ENCODE results near the gene TPX2.

Gene TPX2

DNA sequence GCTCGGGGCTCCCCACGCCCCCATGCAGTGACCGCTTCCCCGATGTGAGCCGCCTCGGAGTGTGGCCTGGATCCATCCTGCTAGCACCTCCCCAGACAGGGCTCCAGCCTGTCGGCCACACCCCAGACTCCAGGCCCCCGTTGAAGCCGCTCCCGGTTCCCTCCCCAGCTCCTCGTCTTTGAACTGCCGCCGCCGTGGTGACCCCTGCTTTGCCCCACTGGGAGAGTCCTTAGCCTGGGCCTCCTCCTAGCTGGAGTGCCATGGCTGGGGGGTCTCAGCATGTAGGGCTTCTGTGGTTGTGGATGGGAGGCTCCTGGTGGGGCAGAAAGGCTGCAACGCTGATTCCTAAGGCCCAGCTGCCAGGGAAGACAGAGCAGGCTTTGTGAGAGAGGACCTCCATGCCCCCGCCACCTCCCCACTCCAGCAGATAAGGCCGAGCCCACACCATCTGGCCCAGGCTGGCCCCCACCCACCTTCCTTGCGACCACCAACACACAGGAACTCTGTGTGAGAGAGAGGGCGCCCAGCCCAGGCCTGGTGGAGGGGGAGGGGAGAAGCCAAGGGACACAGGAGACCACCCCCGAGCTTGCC lies 94.9 kb downstream of the TPX2 start:
- Histone ChIP-seq H3K27ac (ENCODE audit: insufficient read depth, low read depth, low read length, poor library complexity, severe bottlenecking) (peak overlapping the region; percentile 44), H3K27me3 (ENCODE audit: control insufficient read depth, insufficient read depth, low read length, poor library complexity, severe bottlenecking) (no peaks in the 10 kb centered on the region), H3K36me3 (ENCODE audit: control insufficient read depth, insufficient read depth, low read length) (no peaks in the 10 kb centered on the region), H3K9me3 (ENCODE audit: control insufficient read depth, low read length) (no peaks in the 10 kb centered on the region), H3K4me3 (ENCODE audit: insufficient read depth, low read depth, low read length) (no peak overlapping the region), H3K4me1 (ENCODE audit: control insufficient read depth, insufficient read depth, low read length) (peaks cover 27% of the 10 kb centered on the region)
- 85 to 86% methylated on average over 20 of the region's 20 CpGs for WGBS, 2 experiments

DNA sequence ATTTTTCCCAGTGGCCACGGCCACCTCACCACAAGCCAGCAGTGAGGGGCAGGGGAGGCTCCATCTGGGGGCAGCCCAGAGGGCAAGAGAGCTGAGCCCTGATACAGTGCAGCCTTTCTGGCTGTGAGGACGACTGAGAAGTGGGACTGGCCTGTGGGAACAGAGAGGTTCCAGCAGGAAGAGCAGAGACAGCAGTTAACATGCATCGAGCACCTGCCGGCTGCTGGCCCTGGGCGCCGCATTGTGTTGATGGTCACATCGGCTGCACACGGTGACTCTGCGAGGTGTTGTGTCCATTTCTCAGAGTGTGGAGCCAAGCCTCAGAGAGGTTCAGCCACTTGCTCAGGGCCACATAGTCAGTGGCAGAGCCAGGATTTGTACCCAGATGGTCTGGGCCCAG lies 96.5 kb downstream of the TPX2 start:
- Histone ChIP-seq H3K4me3 (ENCODE audit: insufficient read depth, low read depth, low read length) (no peak overlapping the region), H3K4me1 (ENCODE audit: control insufficient read depth, insufficient read depth, low read length) (peaks cover 27% of the 10 kb centered on the region), H3K9me3 (ENCODE audit: control insufficient read depth, low read length) (no peaks in the 10 kb centered on the region), H3K27ac (ENCODE audit: insufficient read depth, low read depth, low read length, poor library complexity, severe bottlenecking) (no peak overlapping the region), H3K27me3 (ENCODE audit: control insufficient read depth, insufficient read depth, low read length, poor library complexity, severe bottlenecking) (no peaks in the 10 kb centered on the region), H3K36me3 (ENCODE audit: control insufficient read depth, insufficient read depth, low read length) (no peaks in the 10 kb centered on the region)
- 89 to 92% methylated on average over 9 of the region's 9 CpGs for WGBS, 2 experiments

DNA sequence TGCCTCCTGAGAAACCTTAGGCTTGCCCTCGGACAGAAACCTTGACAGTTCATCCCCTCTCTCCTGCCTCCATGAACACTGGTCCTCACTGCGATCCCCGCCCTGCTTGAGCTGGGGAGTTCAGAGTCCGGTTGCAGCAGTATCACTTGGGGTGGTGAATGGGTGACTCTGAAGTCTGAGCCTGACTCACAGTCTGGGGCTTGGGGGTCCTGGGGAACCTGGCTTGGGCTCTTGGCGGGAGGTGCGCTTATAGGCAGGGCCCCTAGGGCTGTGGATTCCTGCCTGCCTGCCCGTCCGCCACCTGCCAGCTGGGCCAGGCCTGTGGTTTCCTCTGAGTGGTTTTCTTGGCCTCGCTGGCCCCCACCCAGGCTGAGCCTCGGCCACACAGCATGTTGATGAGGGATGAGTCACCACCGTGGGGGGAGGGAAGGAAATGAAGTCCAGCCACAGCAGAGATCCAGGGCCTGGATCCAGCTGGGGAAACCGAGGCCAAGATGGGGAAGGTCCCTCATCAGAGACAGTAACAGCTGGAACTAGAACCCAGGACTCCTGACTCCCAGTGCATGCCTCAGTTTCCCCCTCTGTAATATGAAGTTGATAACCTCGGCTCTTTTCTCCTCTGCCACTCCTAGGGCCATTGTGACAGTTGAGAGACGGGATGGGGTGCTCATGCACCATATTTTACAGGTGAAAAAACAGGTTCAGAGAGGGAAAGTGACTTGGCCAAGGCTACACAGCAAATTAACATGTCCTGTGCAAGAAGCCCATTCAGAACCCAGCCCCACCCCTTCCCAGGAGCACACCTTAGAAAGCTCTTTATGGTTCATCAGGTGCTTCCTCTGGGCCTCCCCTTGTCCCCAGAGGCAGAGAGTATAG lies 97.1 kb downstream of the TPX2 start:
- no peaks in the 10 kb centered on the region for H3K36me3 ChIP-seq (ENCODE audit: control insufficient read depth, insufficient read depth, low read length)
- H3K27me3 ChIP-seq (ENCODE audit: control insufficient read depth, insufficient read depth, low read length, poor library complexity, severe bottlenecking), result no peaks in the 10 kb centered on the region
- WGBS, 2 experiments, result 81% methylated on average over 14 of the region's 14 CpGs
- no peak overlapping the region for H3K4me3 ChIP-seq (ENCODE audit: insufficient read depth, low read depth, low read length)
- peaks cover 31% of the 10 kb centered on the region for H3K4me1 ChIP-seq (ENCODE audit: control insufficient read depth, insufficient read depth, low read length)
- H3K27ac ChIP-seq (ENCODE audit: insufficient read depth, low read depth, low read length, poor library complexity, severe bottlenecking), result no peak overlapping the region
- no peaks in the 10 kb centered on the region for H3K9me3 ChIP-seq (ENCODE audit: control insufficient read depth, low read length)

- Histone ChIP-seq H3K9me3 (ENCODE audit: control insufficient read depth, low read length) (no peaks in the 10 kb centered on the region), H3K4me3 (ENCODE audit: insufficient read depth, low read depth, low read length) (no peak overlapping the region), H3K4me1 (ENCODE audit: control insufficient read depth, insufficient read depth, low read length) (peaks cover 38% of the 10 kb centered on the region), H3K27me3 (ENCODE audit: control insufficient read depth, insufficient read depth, low read length, poor library complexity, severe bottlenecking) (no peaks in the 10 kb centered on the region), H3K36me3 (ENCODE audit: control insufficient read depth, insufficient read depth, low read length) (no peaks in the 10 kb centered on the region), H3K27ac (ENCODE audit: insufficient read depth, low read depth, low read length, poor library complexity, severe bottlenecking) (peak overlapping the region; percentile 26)
- WGBS, 2 experiments, result 57 to 69% methylated on average over 5 of the region's 5 CpGs
Observed at GRCh38 chr20:31836853-31837608, 97.9 kb downstream of the TPX2 start.

DNA sequence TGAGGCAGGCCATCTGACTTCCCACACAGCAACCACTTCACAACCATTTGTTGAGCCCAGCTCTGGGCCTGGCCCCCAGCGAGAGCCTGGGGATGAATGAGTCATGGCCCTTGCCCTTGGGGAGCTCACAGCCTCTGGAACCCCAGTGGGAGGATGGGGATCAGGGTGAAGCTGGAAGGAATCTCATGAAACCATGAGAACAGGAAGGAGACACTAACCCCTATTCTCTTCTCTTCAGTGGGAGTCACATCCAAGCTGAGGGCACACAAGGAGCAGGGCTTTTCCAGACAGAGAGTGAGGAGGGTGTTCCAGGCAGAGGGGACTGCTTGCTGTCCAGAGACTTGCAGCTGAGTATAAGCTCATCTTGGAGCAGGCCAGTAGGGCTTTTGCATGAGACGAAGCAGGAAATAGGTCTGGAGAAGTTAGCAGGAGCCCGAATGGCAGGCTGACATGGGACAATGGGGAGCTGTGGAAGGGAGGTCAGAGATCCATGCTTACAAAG lies 98.9 kb downstream of the TPX2 start:
- Histone ChIP-seq H3K4me3 (ENCODE audit: insufficient read depth, low read depth, low read length) (no peak overlapping the region), H3K27me3 (ENCODE audit: control insufficient read depth, insufficient read depth, low read length, poor library complexity, severe bottlenecking) (no peaks in the 10 kb centered on the region), H3K36me3 (ENCODE audit: control insufficient read depth, insufficient read depth, low read length) (no peaks in the 10 kb centered on the region), H3K27ac (ENCODE audit: insufficient read depth, low read depth, low read length, poor library complexity, severe bottlenecking) (no peak overlapping the region), H3K4me1 (ENCODE audit: control insufficient read depth, insufficient read depth, low read length) (peaks cover 46% of the 10 kb centered on the region), H3K9me3 (ENCODE audit: control insufficient read depth, low read length) (no peaks in the 10 kb centered on the region)
- 52 to 60% methylated on average over 3 of the region's 3 CpGs for WGBS, 2 experiments

DNA sequence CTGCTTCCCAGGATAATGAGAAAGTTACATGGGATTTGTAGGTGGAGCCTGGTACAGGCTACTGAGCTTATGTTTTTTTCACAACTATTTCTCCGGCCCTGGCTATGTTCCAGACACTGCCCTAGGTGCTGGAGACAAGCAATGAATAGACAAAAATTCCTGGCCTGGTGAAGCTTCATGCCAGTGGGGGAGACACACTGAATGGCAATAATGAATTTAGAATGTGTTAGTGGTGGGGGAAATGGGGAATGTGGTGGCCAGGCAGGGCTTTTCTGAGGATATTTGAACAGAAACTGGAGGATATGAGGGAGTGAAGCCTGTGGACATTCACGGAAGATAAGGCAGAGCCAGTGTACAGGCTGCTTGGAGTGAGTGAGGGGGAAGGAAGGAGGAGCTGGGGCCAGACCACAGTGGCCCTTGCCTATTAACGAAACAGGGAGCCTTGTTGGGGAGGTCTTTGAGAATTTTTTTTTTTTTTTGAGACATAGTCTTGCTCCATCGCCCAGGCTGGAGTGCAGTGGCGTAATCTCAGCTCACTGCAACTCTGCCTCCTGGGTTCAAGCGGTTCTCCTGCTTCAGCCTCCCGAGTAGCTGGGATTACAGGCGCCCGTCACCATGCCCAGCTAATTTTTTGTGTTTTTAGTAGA lies 99.7 kb downstream of the TPX2 start:
- Histone ChIP-seq H3K4me1 (ENCODE audit: control insufficient read depth, insufficient read depth, low read length) (peaks cover 45% of the 10 kb centered on the region), H3K27ac (ENCODE audit: insufficient read depth, low read depth, low read length, poor library complexity, severe bottlenecking) (no peak overlapping the region), H3K36me3 (ENCODE audit: control insufficient read depth, insufficient read depth, low read length) (no peaks in the 10 kb centered on the region)

GRCh38 chr20:31839782-31840487 lies 100.8 kb downstream of the TPX2 start:
- H3K27ac ChIP-seq (ENCODE audit: insufficient read depth, low read depth, low read length, poor library complexity, severe bottlenecking), result no peak overlapping the region
- H3K9me3 ChIP-seq (ENCODE audit: control insufficient read depth, low read length), result no peaks in the 10 kb centered on the region
- H3K27me3 ChIP-seq (ENCODE audit: control insufficient read depth, insufficient read depth, low read length, poor library complexity, severe bottlenecking), result no peaks in the 10 kb centered on the region
- H3K4me3 ChIP-seq (ENCODE audit: insufficient read depth, low read depth, low read length), result no peak overlapping the region
- H3K36me3 ChIP-seq (ENCODE audit: control insufficient read depth, insufficient read depth, low read length), result no peaks in the 10 kb centered on the region
- H3K4me1 ChIP-seq (ENCODE audit: control insufficient read depth, insufficient read depth, low read length), result peaks cover 44% of the 10 kb centered on the region
- WGBS, 2 experiments, result 87 to 89% methylated on average over 5 of the region's 5 CpGs

More for the DNA sequence above, 99.7 kb downstream of the TPX2 start:
- H3K9me3 ChIP-seq (ENCODE audit: control insufficient read depth, low read length), result no peaks in the 10 kb centered on the region
- no peak overlapping the region for H3K4me3 ChIP-seq (ENCODE audit: insufficient read depth, low read depth, low read length)
- H3K27me3 ChIP-seq (ENCODE audit: control insufficient read depth, insufficient read depth, low read length, poor library complexity, severe bottlenecking), result no peaks in the 10 kb centered on the region
- WGBS, 2 experiments, result 93 to 95% methylated on average over 9 of the region's 9 CpGs

DNA sequence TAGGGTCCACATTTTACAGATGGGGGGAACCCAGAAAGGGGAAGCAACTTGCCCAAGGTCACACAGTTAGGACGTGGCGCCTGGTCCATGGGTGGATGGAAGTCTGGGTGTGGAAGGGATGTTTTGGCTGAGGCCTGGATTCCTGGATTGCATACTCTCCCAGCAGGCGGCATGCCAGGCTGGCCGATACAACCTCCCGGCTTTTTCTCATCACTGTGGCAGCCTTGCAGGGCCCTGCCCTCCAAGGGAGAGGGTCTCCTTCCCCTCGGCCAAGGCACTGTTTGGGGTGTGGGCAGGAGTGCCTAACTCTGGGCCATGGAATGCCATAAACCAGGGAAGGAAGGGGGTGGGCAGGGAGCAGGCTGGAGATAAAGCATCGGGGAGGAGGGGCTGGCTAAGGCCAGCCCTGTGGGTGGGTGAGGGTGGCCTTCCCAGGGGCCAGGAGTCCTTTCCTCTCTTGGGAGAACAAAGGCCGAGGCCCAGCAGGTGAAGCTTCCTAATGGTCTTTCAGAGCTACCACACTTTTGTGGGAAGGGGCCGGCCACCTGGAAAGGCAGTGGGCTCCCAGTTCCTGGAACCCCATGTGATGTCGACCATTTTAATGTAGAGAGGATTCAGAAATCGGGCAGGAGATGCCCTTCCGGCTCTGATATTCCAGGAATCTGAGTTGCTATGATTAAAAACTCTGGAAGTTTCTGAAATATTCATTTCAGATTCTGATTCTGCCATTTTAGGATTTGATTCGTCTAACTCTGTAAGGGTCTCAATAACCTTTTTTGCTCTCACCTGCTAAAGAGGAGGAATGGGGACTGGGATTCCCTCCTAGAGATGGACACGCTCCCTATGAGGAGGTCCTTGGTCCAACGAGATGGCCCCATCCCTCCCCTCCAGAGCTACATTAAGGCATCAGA lies 102.1 kb downstream of the TPX2 start:
- Histone ChIP-seq H3K27ac (ENCODE audit: insufficient read depth, low read depth, low read length, poor library complexity, severe bottlenecking) (no peak overlapping the region), H3K4me3 (ENCODE audit: insufficient read depth, low read depth, low read length) (no peak overlapping the region), H3K27me3 (ENCODE audit: control insufficient read depth, insufficient read depth, low read length, poor library complexity, severe bottlenecking) (no peaks in the 10 kb centered on the region), H3K9me3 (ENCODE audit: control insufficient read depth, low read length) (no peaks in the 10 kb centered on the region), H3K36me3 (ENCODE audit: control insufficient read depth, insufficient read depth, low read length) (no peaks in the 10 kb centered on the region), H3K4me1 (ENCODE audit: control insufficient read depth, insufficient read depth, low read length) (peaks cover 51% of the 10 kb centered on the region)
- whole genome bisulfite sequencing, 2 experiments, result 77 to 78% methylated on average over 15 of the region's 15 CpGs

DNA sequence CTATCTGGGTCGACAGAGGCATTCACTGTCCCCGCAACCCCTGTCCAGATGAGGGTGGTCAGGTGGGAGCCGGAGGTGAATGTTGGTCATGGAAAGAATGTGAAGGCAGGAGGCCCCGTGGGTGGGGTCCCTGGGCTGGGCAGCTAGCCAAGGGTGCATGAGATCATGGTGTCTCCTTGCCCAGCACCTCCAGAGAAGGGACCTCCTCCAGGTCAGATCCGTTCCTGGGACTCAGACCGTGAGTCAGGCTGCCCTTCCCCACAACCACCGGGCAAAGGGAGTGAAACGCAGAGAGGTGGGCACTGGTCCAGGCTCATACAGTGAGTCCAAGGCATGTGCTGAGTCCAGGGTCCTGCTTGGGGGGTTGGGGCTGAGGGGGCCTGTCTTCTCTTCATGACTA lies 102.8 kb downstream of the TPX2 start:
- Histone ChIP-seq H3K4me3 (ENCODE audit: insufficient read depth, low read depth, low read length) (no peak overlapping the region), H3K27me3 (ENCODE audit: control insufficient read depth, insufficient read depth, low read length, poor library complexity, severe bottlenecking) (no peaks in the 10 kb centered on the region), H3K36me3 (ENCODE audit: control insufficient read depth, insufficient read depth, low read length) (no peaks in the 10 kb centered on the region), H3K9me3 (ENCODE audit: control insufficient read depth, low read length) (no peaks in the 10 kb centered on the region), H3K27ac (ENCODE audit: insufficient read depth, low read depth, low read length, poor library complexity, severe bottlenecking) (no peak overlapping the region), H3K4me1 (ENCODE audit: control insufficient read depth, insufficient read depth, low read length) (peaks cover 43% of the 10 kb centered on the region)
- WGBS, 2 experiments, result 93% methylated on average over 8 of the region's 8 CpGs
